ENCODE results near the gene ORC6. TPM values are rescaled to one million over a fixed set of nuclear protein-coding genes. Genes with fewer than 3 reads are reported as not detected.

The ORC6 gene
- total RNA-seq, 1 experiment from 2014 or later = 95.1 TPM

GRCh38 chr16:46712911-46713310 is 23.5 kb downstream of the ORC6 start:
- CTCF ChIA-PET = no interaction called here

GRCh38 chr16:46713634-46714033 is 24.2 kb downstream of the ORC6 start:
- ChIA-PET POLR2A (ENCODE audit: low non-redundant PET) (no interaction called here), CTCF (no interaction called here)
- Histone ChIP-seq H3K27me3 (replicated peaks; ENCODE audit: insufficient read depth, low read depth, low read length, poor library complexity) (no peaks in the 10 kb centered on the region), H3K9me3 (ENCODE audit: low read depth, low read length, poor library complexity, severe bottlenecking) (no peaks in the 10 kb centered on the region), H3K27ac (ENCODE audit: low read depth, low read length, poor library complexity, severe bottlenecking) (no peak overlapping the region), H3K4me1 (ENCODE audit: insufficient read depth, low read length, poor library complexity, severe bottlenecking) (no peaks in the 10 kb centered on the region), H3K36me3 (ENCODE audit: insufficient read depth, low read length, poor library complexity, severe bottlenecking) (no peaks in the 10 kb centered on the region), H3K4me3 (ENCODE audit: low read depth, low read length, poor library complexity, severe bottlenecking) (no peak overlapping the region)
- no peak for DNase-seq (ENCODE audit: low spot score)
- no peak for TF ChIP-seq CTCF (conservative IDR thresholded peaks at IDR 0.05; ENCODE audit: low read depth, low read length)
- no peak for TF ChIP-seq EZH2 (IDR thresholded peaks at IDR 0.05; ENCODE audit: borderline replicate concordance, low read depth, low read length, poor library complexity, severe bottlenecking)
- intact Hi-C loops (cut with micrococcal nuclease; ENCODE audit: unreplicated experiment) = no loop called here
- no TSS peak for BruUV-seq (replicated peaks)

More at GRCh38 chr16:46712911-46713310, 23.5 kb downstream of the ORC6 start:
- no TSS peak for BruUV-seq (replicated peaks)
- POLR2A ChIA-PET (ENCODE audit: low non-redundant PET) = no interaction called here
- DNase-seq (ENCODE audit: low spot score) = no peak
- TF ChIP-seq EZH2 (IDR thresholded peaks at IDR 0.05; ENCODE audit: borderline replicate concordance, low read depth, low read length, poor library complexity, severe bottlenecking) = no peak
- TF ChIP-seq CTCF (conservative IDR thresholded peaks at IDR 0.05; ENCODE audit: low read depth, low read length) = no peak
- H3K27ac ChIP-seq (ENCODE audit: low read depth, low read length, poor library complexity, severe bottlenecking) = no peak overlapping the region
- H3K36me3 ChIP-seq (ENCODE audit: insufficient read depth, low read length, poor library complexity, severe bottlenecking) = no peaks in the 10 kb centered on the region
- H3K27me3 ChIP-seq (replicated peaks; ENCODE audit: insufficient read depth, low read depth, low read length, poor library complexity) = no peaks in the 10 kb centered on the region
- H3K9me3 ChIP-seq (ENCODE audit: low read depth, low read length, poor library complexity, severe bottlenecking) = no peaks in the 10 kb centered on the region
- intact Hi-C loops (cut with micrococcal nuclease; ENCODE audit: unreplicated experiment) = no loop called here
- H3K4me3 ChIP-seq (ENCODE audit: low read depth, low read length, poor library complexity, severe bottlenecking) = no peak overlapping the region
- no peaks in the 10 kb centered on the region for H3K4me1 ChIP-seq (ENCODE audit: insufficient read depth, low read length, poor library complexity, severe bottlenecking)

DNA sequence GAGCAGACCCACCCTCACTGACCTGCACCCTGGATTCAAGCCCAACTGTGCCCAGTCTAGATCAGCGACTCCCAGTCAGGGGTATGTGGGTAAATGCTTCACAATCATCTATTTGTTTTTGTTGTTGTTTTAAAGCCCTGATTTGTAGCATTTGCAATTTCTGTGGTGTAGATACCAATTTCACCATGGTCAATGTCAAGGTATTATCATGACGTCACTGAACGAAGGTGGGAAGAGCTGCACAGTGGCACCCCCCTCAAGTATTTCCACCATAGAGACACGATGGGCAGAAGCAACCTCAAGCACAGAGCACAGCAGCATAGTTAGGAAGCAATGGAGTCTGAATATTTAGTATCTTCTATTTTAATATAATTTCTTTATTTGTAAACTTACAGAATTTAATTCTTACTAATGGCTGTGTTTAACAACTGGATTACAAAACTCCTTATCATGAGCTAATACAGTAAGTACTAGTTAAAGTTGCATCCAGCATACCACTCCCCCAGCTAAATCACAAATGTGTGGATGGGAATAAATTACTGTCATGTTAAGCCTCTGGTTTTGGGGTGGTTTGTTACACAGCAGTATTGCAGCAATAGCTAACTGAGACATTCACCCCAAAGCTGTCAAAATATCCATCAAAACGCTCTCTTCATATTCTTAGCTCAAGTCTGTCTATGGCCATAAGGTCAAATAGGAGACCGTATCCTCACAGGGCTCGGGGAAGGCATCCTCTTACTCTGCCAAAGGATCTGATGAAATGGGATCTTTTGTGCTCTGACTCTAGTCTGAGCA is 25.5 kb downstream of the ORC6 start:
- CTCF ChIA-PET = no interaction called here
- Histone ChIP-seq H3K4me1 (ENCODE audit: insufficient read depth, low read length, poor library complexity, severe bottlenecking) (no peaks in the 10 kb centered on the region), H3K4me3 (ENCODE audit: low read depth, low read length, poor library complexity, severe bottlenecking) (no peak overlapping the region), H3K9me3 (ENCODE audit: low read depth, low read length, poor library complexity, severe bottlenecking) (no peaks in the 10 kb centered on the region), H3K36me3 (ENCODE audit: insufficient read depth, low read length, poor library complexity, severe bottlenecking) (no peaks in the 10 kb centered on the region), H3K27ac (ENCODE audit: low read depth, low read length, poor library complexity, severe bottlenecking) (no peak overlapping the region), H3K27me3 (replicated peaks; ENCODE audit: insufficient read depth, low read depth, low read length, poor library complexity) (no peaks in the 10 kb centered on the region)
- intact Hi-C loops (cut with micrococcal nuclease; ENCODE audit: unreplicated experiment) = no loop called here
- POLR2A ChIA-PET (ENCODE audit: low non-redundant PET) = no interaction called here
- no TSS peak for BruUV-seq (replicated peaks)
- DNase-seq (ENCODE audit: low spot score) = no peak
- TF ChIP-seq CTCF (conservative IDR thresholded peaks at IDR 0.05; ENCODE audit: low read depth, low read length) = no peak
- TF ChIP-seq EZH2 (IDR thresholded peaks at IDR 0.05; ENCODE audit: borderline replicate concordance, low read depth, low read length, poor library complexity, severe bottlenecking) = no peak

Measured in A673 (cell line).